ENCODE data around the gene PLEKHG5.
A peak's percentile ranks its signal among the peaks of the same experiment; 100 is the strongest.
"Not testable (repeated sequence)": the region's sequence is repeated elsewhere in the genome, so short reads cannot be mapped to it uniquely, and the experiment has no call there.

The PLEKHG5 gene

GRCh38 chr1:6428453-6428852 lies 63.0 kb downstream of the PLEKHG5 start:
- DNase-seq (ENCODE audit: low read depth in 2 of 2, low spot score in 1 of 2) = not testable (repeated sequence)

GRCh38 chr1:6427441-6428390 lies 63.8 kb downstream of the PLEKHG5 start:
- DNase-seq (ENCODE audit: low read depth in 2 of 2, low spot score in 1 of 2) = no peak

GRCh38 chr1:6426972-6427350 lies 64.5 kb downstream of the PLEKHG5 start:
- DNase-seq (ENCODE audit: low read depth in 2 of 2, low spot score in 1 of 2) = no peak

GRCh38 chr1:6426277-6426971 lies 65.0 kb downstream of the PLEKHG5 start:
- no peak for DNase-seq (ENCODE audit: low read depth in 2 of 2, low spot score in 1 of 2)

GRCh38 chr1:6425658-6426057 lies 65.8 kb downstream of the PLEKHG5 start:
- no peak for DNase-seq (ENCODE audit: low read depth in 2 of 2, low spot score in 1 of 2)

- DNase-seq (ENCODE audit: low read depth in 2 of 2, low spot score in 1 of 2) = no peak
These were observed 66.6 kb downstream of the PLEKHG5 start, which contains the start of gene ESPN for GRCh38 chr1:6424619-6425593. Gene ESPN, plus strand, starts transcription at chr1:6424776. Its CDS starts 180 bp downstream, at chr1:6424956.

GRCh38 chr1:6424000-6424565 lies 67.4 kb downstream of the PLEKHG5 start:
- DNase-seq (ENCODE audit: low read depth in 2 of 2, low spot score in 1 of 2) = no peak

GRCh38 chr1:6423321-6423999 lies 68.0 kb downstream of the PLEKHG5 start:
- peak; percentile 36 to 54 for DNase-seq (ENCODE audit: low read depth in 2 of 2, low spot score in 1 of 2)

GRCh38 chr1:6421266-6421665 lies 70.2 kb downstream of the PLEKHG5 start:
- DNase-seq (ENCODE audit: low read depth in 2 of 2, low spot score in 1 of 2) = no peak

- no peak for DNase-seq (ENCODE audit: low read depth in 2 of 2, low spot score in 1 of 2)
These were observed 70.9 kb downstream of the PLEKHG5 start for GRCh38 chr1:6420454-6421042.

- no peak for DNase-seq (ENCODE audit: low read depth in 2 of 2, low spot score in 1 of 2)
These were observed 71.5 kb downstream of the PLEKHG5 start, which contains the start of gene HES2 for GRCh38 chr1:6419804-6420453. Gene HES2, minus strand, starts transcription at chr1:6419919. Its CDS starts 99 bp downstream, at chr1:6419820.

- no peak for DNase-seq (ENCODE audit: low read depth in 2 of 2, low spot score in 1 of 2)
These were observed 72.1 kb downstream of the PLEKHG5 start for GRCh38 chr1:6419397-6419803.

GRCh38 chr1:6418668-6419396 lies 72.6 kb downstream of the PLEKHG5 start:
- no peak for DNase-seq (ENCODE audit: low read depth in 2 of 2, low spot score in 1 of 2)

- DNase-seq (ENCODE audit: low read depth in 2 of 2, low spot score in 1 of 2) = no peak
These were observed 73.4 kb downstream of the PLEKHG5 start for GRCh38 chr1:6417961-6418667.
